ENCODE data around the gene IQGAP2. TPM values are rescaled to one million over a fixed set of nuclear protein-coding genes. Genes with fewer than 3 reads are reported as not detected.

The IQGAP2 gene
- total and polyA plus RNA-seq, 2 of the 8 experiments (the other 6 are each of a cell fraction or from before 2014, with no cell fraction given) = 19.7 to 66.0 TPM

- TF ChIP-seq, protein P1, sequence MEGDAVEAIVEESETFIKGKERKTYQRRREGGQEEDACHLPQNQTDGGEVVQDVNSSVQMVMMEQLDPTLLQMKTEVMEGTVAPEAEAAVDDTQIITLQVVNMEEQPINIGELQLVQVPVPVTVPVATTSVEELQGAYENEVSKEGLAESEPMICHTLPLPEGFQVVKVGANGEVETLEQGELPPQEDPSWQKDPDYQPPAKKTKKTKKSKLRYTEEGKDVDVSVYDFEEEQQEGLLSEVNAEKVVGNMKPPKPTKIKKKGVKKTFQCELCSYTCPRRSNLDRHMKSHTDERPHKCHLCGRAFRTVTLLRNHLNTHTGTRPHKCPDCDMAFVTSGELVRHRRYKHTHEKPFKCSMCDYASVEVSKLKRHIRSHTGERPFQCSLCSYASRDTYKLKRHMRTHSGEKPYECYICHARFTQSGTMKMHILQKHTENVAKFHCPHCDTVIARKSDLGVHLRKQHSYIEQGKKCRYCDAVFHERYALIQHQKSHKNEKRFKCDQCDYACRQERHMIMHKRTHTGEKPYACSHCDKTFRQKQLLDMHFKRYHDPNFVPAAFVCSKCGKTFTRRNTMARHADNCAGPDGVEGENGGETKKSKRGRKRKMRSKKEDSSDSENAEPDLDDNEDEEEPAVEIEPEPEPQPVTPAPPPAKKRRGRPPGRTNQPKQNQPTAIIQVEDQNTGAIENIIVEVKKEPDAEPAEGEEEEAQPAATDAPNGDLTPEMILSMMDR (IDR thresholded peaks at IDR 0.05; ENCODE audit: control extremely low read depth in 1 of 3, insufficient read depth in 1 of 3, low read depth in 1 of 3, low read length in 3 of 3) = no peak
- TF ChIP-seq EP300 (IDR thresholded peaks at IDR 0.05; ENCODE audit: borderline replicate concordance in 1 of 2, low read depth in 2 of 2, low read length in 2 of 2) (no peak), NANOG (IDR thresholded peaks at IDR 0.05; ENCODE audit: insufficient read depth, low read depth, low read length, poor library complexity, severe bottlenecking) (no peak), CHD1 (IDR thresholded peaks at IDR 0.05; ENCODE audit: low read depth, low read length) (no peak), BCL11A (IDR thresholded peaks at IDR 0.05; ENCODE audit: low read depth in 2 of 2, low read length in 2 of 2) (no peak)
Observed at GRCh38 chr5:76622076-76622475, 219.0 kb downstream of the IQGAP2 start (continued).

Data from H1 (cell line).